Fibroblast of mammary gland (primary cell): ENCODE results near the gene CD34.
"Not testable (repeated sequence)": the region's sequence is repeated elsewhere in the genome, so short reads cannot be mapped to it uniquely, and the experiment has no call there.

Source experiments
- DNase-seq: peaks from one replicate; pipeline ENCODE4 v3.0.0-alpha.2; 2010; ENCODE audit warnings: low read depth
- H3K4me3 ChIP-seq: 2 replicates; pipeline ENCODE4 v1.5.1; 2011; ENCODE audit warnings: low read depth, mild to moderate bottlenecking, low read length, moderate library complexity; ENCODE audit not compliant: control insufficient read depth
- CTCF ChIP-seq: conservative IDR thresholded peaks from 2 replicates; pipeline ENCODE4 v1.5.1; 2011; ENCODE audit warnings: low read depth, low read length, inconsistent platforms; ENCODE audit not compliant: control insufficient read depth, insufficient read depth

CD34 gene

GRCh38 chr1:207933205-207933800 is 22.4 kb upstream of the CD34 start:
- TF ChIP-seq CTCF = no peak
- H3K4me3 ChIP-seq = no peak overlapping the region
- no peak for DNase-seq

DNA sequence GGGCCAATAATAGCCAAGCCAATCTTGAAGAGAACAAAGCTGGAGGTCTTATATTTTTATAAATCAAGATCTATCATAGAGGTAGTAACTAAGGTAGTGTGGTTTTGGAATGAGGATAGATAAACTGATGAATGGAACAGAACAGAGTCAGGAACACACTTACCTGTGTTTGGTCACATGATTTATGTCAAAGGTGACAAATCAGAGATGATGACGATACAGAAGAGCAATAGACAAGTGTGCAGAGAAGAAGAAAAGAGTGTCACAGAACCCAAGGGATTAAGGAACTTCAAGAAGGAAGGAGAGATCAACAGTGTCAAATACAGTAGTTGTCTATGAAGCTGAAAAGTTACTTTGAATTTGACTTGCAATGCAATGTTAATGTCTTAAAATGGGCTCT is 16.1 kb upstream of the CD34 start:
- no peak for DNase-seq
- TF ChIP-seq CTCF = no peak
- H3K4me3 ChIP-seq = no peak overlapping the region

GRCh38 chr1:207925969-207926368 is 15.0 kb upstream of the CD34 start:
- not testable (repeated sequence) for DNase-seq, H3K4me3 ChIP-seq

DNA sequence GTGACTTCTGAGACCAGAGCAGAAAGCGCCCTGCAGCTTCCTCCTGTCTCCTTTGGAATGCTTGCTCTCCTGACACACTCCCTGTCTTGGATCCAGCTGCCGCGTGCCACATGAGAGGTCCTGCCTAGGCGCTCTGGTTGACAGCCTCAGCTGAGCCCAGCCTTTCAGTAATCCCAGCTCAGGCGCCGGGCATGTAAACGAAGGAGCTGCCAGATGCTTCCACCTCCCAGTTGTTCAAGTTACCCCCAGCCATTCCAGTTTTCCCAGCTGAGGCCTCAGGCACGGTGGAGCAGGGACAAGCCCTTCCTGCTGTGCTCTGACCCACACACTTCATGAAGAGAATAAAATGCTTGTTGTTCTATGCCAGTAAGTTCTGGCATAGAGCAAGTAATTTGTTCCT is 14.3 kb upstream of the CD34 start:
- no peak overlapping the region for H3K4me3 ChIP-seq
- no peak for DNase-seq
- TF ChIP-seq CTCF = no peak

GRCh38 chr1:207923561-207923960 is 12.6 kb upstream of the CD34 start:
- no peak for DNase-seq
- TF ChIP-seq CTCF = no peak
- no peak overlapping the region for H3K4me3 ChIP-seq

- TF ChIP-seq CTCF = no peak
- no peak overlapping the region for H3K4me3 ChIP-seq
- no peak for DNase-seq
These were observed 12.2 kb upstream of the CD34 start for GRCh38 chr1:207923121-207923520.

DNA sequence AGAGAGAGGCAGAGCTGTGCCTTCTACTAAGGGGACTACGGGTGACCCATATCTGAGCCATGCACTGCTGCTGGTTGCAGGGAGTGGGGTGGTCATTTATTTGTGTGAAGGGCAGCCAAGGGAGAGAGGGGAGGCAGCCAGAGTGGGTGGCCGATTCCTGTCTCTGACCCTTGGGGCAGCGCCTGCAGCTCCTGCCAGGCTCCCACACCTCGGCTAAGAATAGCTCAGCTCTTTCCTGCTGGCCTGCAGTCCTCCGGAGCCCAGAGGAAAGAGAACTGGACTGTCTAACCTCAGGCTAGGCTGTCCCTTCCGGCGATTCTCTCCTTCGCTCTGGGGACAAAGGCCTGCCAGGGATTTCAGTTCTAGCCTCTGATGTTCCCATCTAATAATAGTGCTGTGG is 11.6 kb upstream of the CD34 start:
- no peak overlapping the region for H3K4me3 ChIP-seq
- TF ChIP-seq CTCF = no peak
- no peak for DNase-seq

DNA sequence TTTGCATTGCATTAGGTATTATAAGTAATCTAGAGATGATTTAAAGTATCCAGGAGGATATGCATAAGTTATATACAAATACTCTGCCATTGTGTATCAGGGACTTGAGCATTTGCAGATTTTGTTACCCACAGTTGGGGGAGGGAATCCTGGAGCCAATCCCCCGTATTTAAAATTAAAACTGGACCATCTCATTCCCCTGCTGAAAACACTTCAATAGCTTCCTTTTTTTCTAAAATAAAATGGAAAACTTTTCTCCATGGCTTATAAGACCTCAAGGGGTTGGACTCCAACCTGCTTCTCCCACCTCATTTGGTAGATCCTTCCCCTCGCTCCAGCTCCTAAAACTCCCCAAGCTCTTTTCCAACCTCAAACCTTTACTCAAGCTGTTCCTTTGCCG is 10.4 kb upstream of the CD34 start:
- TF ChIP-seq CTCF = no peak
- no peak for DNase-seq
- no peak overlapping the region for H3K4me3 ChIP-seq
